ENCODE data around the gene GNPAT. TPM values are rescaled to one million over a fixed set of nuclear protein-coding genes. Genes with fewer than 3 reads are reported as not detected.
"Not testable (repeated sequence)": the region's sequence is repeated elsewhere in the genome, so short reads cannot be mapped to it uniquely, and the experiment has no call there.

GNPAT gene
- total RNA-seq, 2 experiments from 2014 or later = 51.7 to 54.9 TPM

DNA sequence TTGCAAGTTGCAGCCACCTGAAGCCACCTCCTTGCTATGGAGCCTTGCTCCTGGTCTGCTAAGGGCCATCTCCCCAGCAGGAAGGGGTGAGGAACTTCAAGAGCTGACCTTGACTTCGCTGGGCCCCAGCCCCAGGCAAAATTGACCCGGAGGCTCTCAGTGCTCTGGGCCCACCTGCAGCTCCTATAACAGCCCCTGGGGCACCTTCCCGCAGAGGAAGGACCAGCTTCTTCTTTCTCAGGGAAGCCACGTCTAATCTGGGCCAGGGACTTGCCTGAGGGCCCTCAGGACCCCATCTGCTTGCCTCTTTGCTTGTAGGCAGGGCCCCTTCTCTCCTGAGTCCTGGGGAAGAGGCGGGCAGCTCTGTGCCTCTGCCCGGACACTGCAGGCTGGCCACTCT is 30.9 kb upstream of the GNPAT start:
- intact Hi-C loops (cut with micrococcal nuclease; ENCODE audit: unreplicated experiment) = loop anchor here (2.0 kb wide), 1 partner anchor 343 kb away; no protein-coding TSS in a partner anchor
- no peak for DNase-seq (ENCODE audit: low spot score)
- no TSS peak for BruUV-seq (replicated peaks)

DNA sequence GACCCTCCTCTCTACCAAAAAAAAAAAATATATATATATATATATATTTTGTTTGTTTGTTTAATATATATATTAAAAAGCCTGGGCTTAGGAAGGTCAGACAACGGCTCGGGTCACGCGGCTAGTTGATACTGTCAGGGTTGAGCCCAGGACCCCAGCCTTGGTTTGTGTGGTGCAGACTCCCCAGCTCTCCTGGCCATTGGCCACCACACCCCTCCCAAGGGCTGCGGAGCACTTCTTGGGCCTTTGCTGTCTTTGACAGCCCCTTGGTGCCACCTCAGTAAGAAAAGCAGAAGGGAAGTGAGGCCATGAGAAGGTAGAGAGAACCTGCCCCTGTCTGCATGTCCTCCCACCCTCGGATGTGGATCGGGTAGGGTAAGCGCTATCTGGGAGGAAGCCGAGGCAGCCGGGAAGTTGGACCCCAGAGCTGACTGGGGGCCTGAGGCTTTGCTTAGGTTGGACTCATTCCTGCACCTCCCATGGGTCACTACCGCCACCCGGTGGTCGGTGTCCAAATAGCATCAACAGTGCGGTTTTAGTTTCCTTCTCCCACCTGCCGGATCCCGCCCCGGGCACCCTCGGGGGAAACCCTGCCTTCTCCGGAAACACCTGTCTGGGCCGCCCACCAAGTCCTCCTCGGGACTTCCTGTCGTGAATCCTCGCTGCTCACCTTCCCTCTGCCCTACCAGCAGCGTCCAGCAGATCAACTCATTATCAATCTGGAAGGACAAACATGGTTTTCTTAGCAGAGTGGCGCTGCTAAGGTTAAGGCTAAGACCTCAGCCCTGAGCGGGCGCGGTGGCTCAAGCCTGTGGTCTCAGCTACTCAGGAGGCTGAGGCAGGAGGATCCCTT is 29.8 kb upstream of the GNPAT start:
- H2AFZ ChIP-seq (ENCODE audit: low read length) = peak overlapping the region; percentile 82
- no peaks in the 10 kb centered on the region for H3K36me3 ChIP-seq (ENCODE audit: insufficient read depth, low read length)
- TF ChIP-seq, protein P1, sequence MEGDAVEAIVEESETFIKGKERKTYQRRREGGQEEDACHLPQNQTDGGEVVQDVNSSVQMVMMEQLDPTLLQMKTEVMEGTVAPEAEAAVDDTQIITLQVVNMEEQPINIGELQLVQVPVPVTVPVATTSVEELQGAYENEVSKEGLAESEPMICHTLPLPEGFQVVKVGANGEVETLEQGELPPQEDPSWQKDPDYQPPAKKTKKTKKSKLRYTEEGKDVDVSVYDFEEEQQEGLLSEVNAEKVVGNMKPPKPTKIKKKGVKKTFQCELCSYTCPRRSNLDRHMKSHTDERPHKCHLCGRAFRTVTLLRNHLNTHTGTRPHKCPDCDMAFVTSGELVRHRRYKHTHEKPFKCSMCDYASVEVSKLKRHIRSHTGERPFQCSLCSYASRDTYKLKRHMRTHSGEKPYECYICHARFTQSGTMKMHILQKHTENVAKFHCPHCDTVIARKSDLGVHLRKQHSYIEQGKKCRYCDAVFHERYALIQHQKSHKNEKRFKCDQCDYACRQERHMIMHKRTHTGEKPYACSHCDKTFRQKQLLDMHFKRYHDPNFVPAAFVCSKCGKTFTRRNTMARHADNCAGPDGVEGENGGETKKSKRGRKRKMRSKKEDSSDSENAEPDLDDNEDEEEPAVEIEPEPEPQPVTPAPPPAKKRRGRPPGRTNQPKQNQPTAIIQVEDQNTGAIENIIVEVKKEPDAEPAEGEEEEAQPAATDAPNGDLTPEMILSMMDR (conservative IDR thresholded peaks at IDR 0.05; ENCODE audit: low read length) = peak; percentile 89
- no peak for TF ChIP-seq EZH2phosphoT487 (IDR thresholded peaks at IDR 0.05; ENCODE audit: borderline replicate concordance, low read depth, low read length)
- ChIA-PET POLR2A (interaction anchor here (0.9 to 1.1 kb wide), 4 partner anchors 30 to 529 kb away, joined by 3 to 4 read pairs (median 4); no protein-coding TSS in a partner anchor), CTCF (ENCODE audit: unreplicated experiment) (no interaction called here)
- H3K4me2 ChIP-seq (ENCODE audit: low read length) = peak overlapping the region; percentile 75
- H3K4me1 ChIP-seq (ENCODE audit: insufficient read depth, low read length, poor library complexity, severe bottlenecking) = peaks cover 32% of the 10 kb centered on the region
- no peaks in the 10 kb centered on the region for H3K79me2 ChIP-seq (ENCODE audit: insufficient read depth, low read depth, low read length)
- no TSS peak for BruUV-seq (replicated peaks)
- H3K9me2 ChIP-seq (ENCODE audit: insufficient read depth, low read length) = no peaks in the 10 kb centered on the region
- intact Hi-C loops (cut with micrococcal nuclease; ENCODE audit: unreplicated experiment) = loop anchor here (1.0 to 2.0 kb wide), 5 partner anchors 232 to 579 kb away; partner anchors contain the start of gene ARV1
- H4K20me1 ChIP-seq (ENCODE audit: insufficient read depth, low read length) = no peaks in the 10 kb centered on the region
- H3K4me3 ChIP-seq (ENCODE audit: low read depth, low read length, poor library complexity, severe bottlenecking) = peak overlapping the region; percentile 54
- DNase-seq (ENCODE audit: low spot score) = peak; percentile 93
- peak overlapping the region; percentile 31 for H3K27ac ChIP-seq (ENCODE audit: low read depth, low read length, poor library complexity, severe bottlenecking)
- no peaks in the 10 kb centered on the region for H3K9me3 ChIP-seq (ENCODE audit: low read length)

More for the DNA sequence above, 30.9 kb upstream of the GNPAT start:
- Histone ChIP-seq H3K36me3 (ENCODE audit: insufficient read depth, low read length) (no peaks in the 10 kb centered on the region), H3K9me2 (ENCODE audit: insufficient read depth, low read length) (no peaks in the 10 kb centered on the region), H2AFZ (ENCODE audit: low read length) (no peak overlapping the region), H3K4me2 (ENCODE audit: low read length) (no peak overlapping the region), H3K4me3 (ENCODE audit: low read depth, low read length, poor library complexity, severe bottlenecking) (no peak overlapping the region), H3K4me1 (ENCODE audit: insufficient read depth, low read length, poor library complexity, severe bottlenecking) (peaks cover 21% of the 10 kb centered on the region), H3K9me3 (ENCODE audit: low read length) (no peaks in the 10 kb centered on the region), H3K79me2 (ENCODE audit: insufficient read depth, low read depth, low read length) (no peaks in the 10 kb centered on the region), H4K20me1 (ENCODE audit: insufficient read depth, low read length) (no peaks in the 10 kb centered on the region), H3K27ac (ENCODE audit: low read depth, low read length, poor library complexity, severe bottlenecking) (no peak overlapping the region)
- TF ChIP-seq, protein P1 (conservative IDR thresholded peaks at IDR 0.05; ENCODE audit: low read length) = no peak
- TF ChIP-seq EZH2phosphoT487 (IDR thresholded peaks at IDR 0.05; ENCODE audit: borderline replicate concordance, low read depth, low read length) = no peak
- ChIA-PET CTCF (ENCODE audit: unreplicated experiment) (no interaction called here), POLR2A (interaction anchor here (1.0 to 1.1 kb wide), 2 partner anchors 237 to 528 kb away, joined by 3 read pairs; no protein-coding TSS in a partner anchor)

DNA sequence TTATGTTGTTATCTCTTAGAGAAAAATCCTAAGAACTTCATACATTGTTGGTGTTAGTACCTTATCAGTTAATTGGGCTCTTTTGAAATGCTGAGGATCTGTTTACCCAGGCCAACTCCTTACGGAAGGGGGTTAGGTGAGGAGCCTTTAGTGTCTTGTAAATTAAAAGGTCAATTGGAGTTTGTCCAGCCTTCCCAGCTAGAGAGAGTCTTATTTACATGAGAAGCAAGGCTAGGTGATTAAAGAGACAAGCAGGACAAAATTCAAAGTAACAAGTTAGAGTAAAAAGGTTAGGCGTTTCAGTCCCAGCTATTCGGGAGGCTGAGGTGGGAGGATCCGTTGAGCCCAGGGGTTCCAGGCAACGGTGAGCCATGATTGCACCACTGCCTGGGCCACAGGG is 28.7 kb upstream of the GNPAT start:
- H3K9me2 ChIP-seq (ENCODE audit: insufficient read depth, low read length); intact Hi-C loops (cut with micrococcal nuclease; ENCODE audit: unreplicated experiment); H3K79me2 ChIP-seq (ENCODE audit: insufficient read depth, low read depth, low read length); H3K9me3 ChIP-seq (ENCODE audit: low read length); H2AFZ ChIP-seq (ENCODE audit: low read length); H3K27ac ChIP-seq (ENCODE audit: low read depth, low read length, poor library complexity, severe bottlenecking); H3K4me3 ChIP-seq (ENCODE audit: low read depth, low read length, poor library complexity, severe bottlenecking); H3K4me2 ChIP-seq (ENCODE audit: low read length); H4K20me1 ChIP-seq (ENCODE audit: insufficient read depth, low read length); CTCF ChIA-PET (ENCODE audit: unreplicated experiment); DNase-seq (ENCODE audit: low spot score); BruUV-seq (replicated peaks); H3K36me3 ChIP-seq (ENCODE audit: insufficient read depth, low read length): not testable (repeated sequence)
- POLR2A ChIA-PET = interaction anchor here (0.9 kb wide), 1 partner anchor 29 kb away, joined by 4 read pairs; no protein-coding TSS in a partner anchor
- peaks cover 36% of the 10 kb centered on the region for H3K4me1 ChIP-seq (ENCODE audit: insufficient read depth, low read length, poor library complexity, severe bottlenecking)

Data from OCI-LY7 (cell line).